H1 (cell line): Measurements from ENCODE around the gene PANX2. TPM values are rescaled to one million over a fixed set of nuclear protein-coding genes. Genes with fewer than 3 reads are reported as not detected.

Experiments
- CTCF ChIA-PET: fragments of 300-600 bp; sonication (Branson Sonifier 250); formaldehyde crosslinking; loops from one replicate; lab custom pipeline; 2021; ENCODE audit not compliant: partially characterized antibody; lab: Charles Lee
- POLR2A ChIA-PET: fragments of 300-600 bp; sonication (Branson Sonifier 250); formaldehyde crosslinking; loops from one replicate; lab custom pipeline; 2021; ENCODE audit warnings: inconsistent platforms; ENCODE audit not compliant: partially characterized antibody; lab: Charles Lee
- DNase-seq, 2 experiments: peaks; one replicate each; pipeline versions ENCODE4 v3.0.0 to v3.0.0-alpha.2; 2010 to 2022; ENCODE audit warnings: low spot score in 2 of 2, low read depth in 1 of 2, mixed read lengths in 1 of 2
- FAIRE-seq: peaks from 2 replicates; lab custom pipeline; 2011; peaks lifted over from hg19 to GRCh38; lab: Jason Lieb, UNC
- H2AFZ ChIP-seq: 2 replicates; pipeline ENCODE4 v1.8.1; 2012; ENCODE audit warnings: low read length, inconsistent platforms
- H2AK5ac ChIP-seq: 2 replicates; pipeline ENCODE4 v1.6.1; 2013; ENCODE audit warnings: low read depth, low read length
- H2BK120ac ChIP-seq: replicated peaks from 2 replicates; pipeline ENCODE3; 2013; ENCODE audit warnings: low read depth, low read length, inconsistent platforms
- H2BK12ac ChIP-seq: 2 replicates; pipeline ENCODE4 v1.6.1; 2013; ENCODE audit warnings: low read depth, low read length
- H2BK15ac ChIP-seq: 2 replicates; pipeline ENCODE4 v1.6.1; 2013; ENCODE audit warnings: low read length
- H2BK20ac ChIP-seq: 2 replicates; pipeline ENCODE4 v1.6.1; 2013; ENCODE audit warnings: low read length
- H2BK5ac ChIP-seq: 2 replicates; pipeline ENCODE4 v1.6.1; 2013; ENCODE audit warnings: low read depth, low read length
- H3K14ac ChIP-seq: 2 replicates; pipeline ENCODE4 v1.6.1; 2013; ENCODE audit warnings: inconsistent platforms; ENCODE audit not compliant: insufficient read length
- H3K18ac ChIP-seq: 2 replicates; pipeline ENCODE4 v1.6.1; 2013; ENCODE audit warnings: low read length; ENCODE audit errors: extremely low read depth
- H3K23ac ChIP-seq: 2 replicates; pipeline ENCODE4 v1.6.1; 2013; ENCODE audit warnings: inconsistent platforms; ENCODE audit not compliant: insufficient read length
- H3K23me2 ChIP-seq: 2 replicates; pipeline ENCODE4 v1.6.1; 2013; ENCODE audit warnings: low read depth, low read length
- H3K27ac ChIP-seq: 2 replicates; pipeline ENCODE4 v1.6.1; 2011; ENCODE audit warnings: low read depth, low read length, inconsistent platforms
- H3K27me3 ChIP-seq, 4 experiments: replicated peaks in 1 of 4; 1 replicate in 1 of 4; 2 replicates in 3 of 4; pipeline versions ENCODE4 v1.6.1 to v1.8.1; 2011 to 2013; ENCODE audit warnings: low read length in 3 of 4, mild to moderate bottlenecking in 3 of 4, inconsistent platforms in 2 of 4, mixed read lengths in 2 of 4, moderate library complexity in 1 of 4; ENCODE audit not compliant: control insufficient read depth in 3 of 4, insufficient read depth in 3 of 4; ENCODE audit errors: extremely low read depth in 1 of 4
- H3K36me3 ChIP-seq, 4 experiments: 2 replicates each; pipeline versions ENCODE4 v1.6.1 to v1.8.1; 2011 to 2013; ENCODE audit warnings: mild to moderate bottlenecking in 4 of 4, low read length in 3 of 4, moderate library complexity in 2 of 4, control low read depth in 1 of 4, inconsistent platforms in 1 of 4; ENCODE audit not compliant: insufficient read depth in 4 of 4, control insufficient read depth in 2 of 4
- H3K4ac ChIP-seq: replicated peaks from 2 replicates; pipeline ENCODE3; 2013; ENCODE audit warnings: low read length, low read depth, mixed read lengths, inconsistent platforms; ENCODE audit not compliant: insufficient read length
- H3K4me1 ChIP-seq, 4 experiments: replicated peaks in 1 of 4; 1 replicate in 1 of 4; 2 replicates in 3 of 4; pipeline versions ENCODE4 v1.6.1 to v1.8.1; 2011 to 2013; ENCODE audit warnings: low read length in 3 of 4, inconsistent platforms in 2 of 4, mixed read lengths in 1 of 4; ENCODE audit not compliant: insufficient read depth in 4 of 4, control insufficient read depth in 3 of 4
- H3K4me2 ChIP-seq, 2 experiments: 2 replicates each; pipeline versions ENCODE4 v1.6.1 to v1.8.1; 2011 to 2013; ENCODE audit warnings: low read depth in 2 of 2, low read length in 2 of 2, control low read depth in 1 of 2, inconsistent platforms in 1 of 2, mild to moderate bottlenecking in 1 of 2; ENCODE audit not compliant: insufficient read depth in 1 of 2
- H3K4me3 ChIP-seq, 4 experiments: fragments of 200-600, 300-600 bp in 1 of 4; sonication (generic), shearing (Covaris generic), sonication (Bioruptor Twin) in 1 of 4; 2 replicates each; pipeline versions ENCODE4 v1.5.1 to v1.8.1; 2011 to 2016; ENCODE audit warnings: low read length in 4 of 4, low read depth in 3 of 4, control low read depth in 2 of 4, inconsistent platforms in 2 of 4, mild to moderate bottlenecking in 2 of 4, mixed read lengths in 1 of 4, moderate library complexity in 1 of 4; ENCODE audit not compliant: insufficient read depth in 2 of 4; ENCODE audit errors: extremely low read depth in 1 of 4
- H3K56ac ChIP-seq: replicated peaks from 2 replicates; pipeline ENCODE3; 2013; ENCODE audit warnings: low read depth, mild to moderate bottlenecking, mixed read lengths, low read length, inconsistent platforms; ENCODE audit not compliant: insufficient read length
- H3K79me1 ChIP-seq: 2 replicates; pipeline ENCODE4 v1.6.1; 2013; ENCODE audit warnings: low read depth, low read length, control low read depth
- H3K79me2 ChIP-seq, 2 experiments: 2 replicates each; pipeline versions ENCODE4 v1.6.1 to v1.8.1; 2012 to 2013; ENCODE audit warnings: low read length in 2 of 2, mild to moderate bottlenecking in 2 of 2, inconsistent platforms in 1 of 2; ENCODE audit not compliant: insufficient read depth in 2 of 2, control insufficient read depth in 1 of 2
- H3K9ac ChIP-seq, 4 experiments: replicated peaks in 1 of 4; 1 replicate in 1 of 4; 2 replicates in 3 of 4; pipeline versions ENCODE4 v1.6.1 to v1.8.1; 2011 to 2013; ENCODE audit warnings: low read depth in 3 of 4, low read length in 3 of 4, control low read depth in 2 of 4, mild to moderate bottlenecking in 2 of 4, moderate library complexity in 2 of 4, inconsistent platforms in 1 of 4; ENCODE audit errors: extremely low read depth in 1 of 4
- H3K9me3 ChIP-seq, 2 experiments: 2 replicates each; pipeline versions ENCODE4 v1.6.1 to v1.8.1; 2012 to 2013; ENCODE audit warnings: mild to moderate bottlenecking in 2 of 2, moderate library complexity in 2 of 2, control low read depth in 1 of 2, inconsistent platforms in 1 of 2, low read depth in 1 of 2, low read length in 1 of 2, mixed read lengths in 1 of 2; ENCODE audit not compliant: insufficient read depth in 2 of 2
- H4K20me1 ChIP-seq, 2 experiments: replicated peaks in 1 of 2; 2 replicates each; pipeline versions ENCODE3 to v1.8.1; 2011 to 2013; ENCODE audit warnings: inconsistent platforms in 2 of 2, low read length in 2 of 2, mild to moderate bottlenecking in 1 of 2; ENCODE audit not compliant: insufficient read depth in 2 of 2, control insufficient read depth in 1 of 2
- H4K5ac ChIP-seq: 2 replicates; pipeline ENCODE4 v1.6.1; 2013; ENCODE audit warnings: low read length, low read depth, mixed read lengths, inconsistent platforms; ENCODE audit not compliant: insufficient read length
- H4K8ac ChIP-seq: 2 replicates; pipeline ENCODE4 v1.8.0; 2013; ENCODE audit warnings: mild to moderate bottlenecking, moderate library complexity, low read length, inconsistent platforms; ENCODE audit not compliant: insufficient read depth; ENCODE audit errors: extremely low read depth
- H4K91ac ChIP-seq: replicated peaks from 2 replicates; pipeline ENCODE3; 2013; ENCODE audit warnings: low read length, mixed read lengths, inconsistent platforms; ENCODE audit not compliant: insufficient read length
- ASH2L ChIP-seq: fragments of 200-600, 300-600 bp; sonication (generic); IDR thresholded peaks from one replicate; pipeline ENCODE4 v1.7.1; 2017; ENCODE audit warnings: low read length
- BCL11A ChIP-seq, 2 experiments: IDR thresholded peaks; one replicate each; pipeline ENCODE4 v1.6.1; 2011; ENCODE audit warnings: low read depth in 2 of 2, low read length in 2 of 2, mild to moderate bottlenecking in 2 of 2
- CBX5 ChIP-seq: fragments of 300-800, 300-1000 bp; sonication (generic); IDR thresholded peaks from 2 replicates; pipeline ENCODE4 v1.7.1; 2016; ENCODE audit warnings: antibody characterized with exemption, low read length, low read depth
- CHD2 ChIP-seq: IDR thresholded peaks from 2 replicates; pipeline ENCODE4 v1.6.1; 2012; ENCODE audit warnings: low read length, improper control_type of control experiment
- FOSL1 ChIP-seq: IDR thresholded peaks from 2 replicates; pipeline ENCODE4 v1.6.1; 2011; ENCODE audit warnings: mild to moderate bottlenecking, low read depth, low read length, moderate library complexity; ENCODE audit not compliant: insufficient read depth
- HDAC6 ChIP-seq: IDR thresholded peaks from one replicate; pipeline ENCODE4 v1.7.1; 2012; ENCODE audit warnings: low read depth, mild to moderate bottlenecking, inconsistent platforms, low read length, moderate library complexity
- KDM1A ChIP-seq: fragments of 200-600, 300-600 bp; sonication (generic); IDR thresholded peaks from 2 replicates; pipeline ENCODE4 v1.7.1; 2016; ENCODE audit warnings: mild to moderate bottlenecking, low read length, borderline replicate concordance
- KDM5A ChIP-seq: fragments of 200-600 bp; IDR thresholded peaks from 2 replicates; pipeline ENCODE4 v1.7.1; 2012; ENCODE audit warnings: mild to moderate bottlenecking, low read length, inconsistent platforms, mixed read lengths
- MAFK ChIP-seq: IDR thresholded peaks from 2 replicates; pipeline ENCODE4 v1.6.1; 2012; ENCODE audit warnings: low read depth, mild to moderate bottlenecking, improper control_type of control experiment, low read length
- NANOG ChIP-seq: IDR thresholded peaks from 2 replicates; pipeline ENCODE4 v1.6.1; 2011; ENCODE audit warnings: low read length, low read depth, mild to moderate bottlenecking, inconsistent platforms; ENCODE audit not compliant: insufficient read depth, poor library complexity, severe bottlenecking
- POLR2A ChIP-seq, 2 experiments: IDR thresholded peaks; 1 replicate in 1 of 2; 2 replicates in 1 of 2; pipeline ENCODE4 v1.6.1; 2011; ENCODE audit warnings: low read depth in 2 of 2, low read length in 2 of 2, mild to moderate bottlenecking in 2 of 2; ENCODE audit errors: control extremely low read depth in 1 of 2
- POLR2AphosphoS5 ChIP-seq: IDR thresholded peaks from 2 replicates; pipeline ENCODE4 v1.6.1; 2011; ENCODE audit warnings: low read depth, low read length
- SIX5 ChIP-seq: IDR thresholded peaks from 2 replicates; pipeline ENCODE4 v1.6.1; 2011; ENCODE audit warnings: mild to moderate bottlenecking, low read depth, low read length
- YY1 ChIP-seq: IDR thresholded peaks from 2 replicates; pipeline ENCODE4 v1.6.1; 2011; ENCODE audit warnings: low read depth, mild to moderate bottlenecking, low read length
- WGBS, 2 experiments: shearing (Covaris generic) in 1 of 2; methylation state at CpG; one replicate each; pipeline versions ENCODE4 v1.1.6 to v1.1.7; 2013 to 2015; ENCODE audit warnings: low lambda C conversion rate in 2 of 2, mixed read lengths in 2 of 2, inconsistent platforms in 1 of 2, low coverage in 1 of 2, missing lambda C conversion rate in 1 of 2; ENCODE audit not compliant: insufficient replicate concordance in 2 of 2, insufficient coverage in 1 of 2, insufficient read length in 1 of 2; ENCODE audit errors: extremely low coverage in 1 of 2, missing lambda C conversion rate in 1 of 2; 5-methylcytosine and 5-hydroxymethylcytosine counted together
- polyA plus RNA-seq, 7 experiments: library from polyadenylated mRNA; depleted of rRNA in 3 of 7; stranded (reverse) in 5 of 7; unstranded in 2 of 7; fragments of >200 nt in 5 of 7; fragments of 200-250 nt in 2 of 7; gene quantifications; 1 replicate in 5 of 7; 2 replicates in 1 of 7; 4 replicates in 1 of 7; pipeline versions ENCODE4 v1.2.1 to v1.2.3, GENCODE V29; 2011 to 2013; ENCODE audit warnings: missing spikeins in 2 of 7, mixed read lengths in 2 of 7
- total RNA-seq: library from RNA; stranded (reverse); fragmentation: NEBNext Ultra II Directional; extraction: Animal tissue kit (Norgen Biotek cat#: 25700); gene quantifications from 2 replicates; pipeline ENCODE4 v1.2.1, GENCODE V29; 2021

The PANX2 gene
- total and polyA plus RNA-seq, 2 of the 8 experiments (the other 6 are each of a cell fraction or from before 2014, with no cell fraction given) = 3.5 to 5.0 TPM

DNA sequence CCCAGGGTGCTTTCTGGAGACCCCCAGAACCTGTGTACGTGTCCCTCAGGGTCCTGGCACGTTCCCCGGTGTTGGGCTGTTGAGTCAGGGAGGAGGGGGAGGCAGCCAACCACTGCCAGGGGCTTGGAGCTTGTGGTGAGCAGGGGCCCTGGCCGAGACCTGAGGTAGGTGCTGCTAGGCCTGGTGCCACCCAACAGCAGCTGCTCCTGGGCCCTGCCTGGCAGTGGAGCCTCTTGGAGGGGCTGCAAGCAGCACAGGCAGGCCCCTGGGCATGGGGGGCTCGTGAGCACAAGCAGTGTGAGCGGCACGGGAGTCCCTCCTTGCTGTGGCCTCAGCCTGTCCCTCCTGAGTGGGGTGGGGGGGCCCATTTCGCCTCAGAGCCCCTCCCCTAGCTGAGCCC, 23.1 kb downstream of the PANX2 start:
- Histone ChIP-seq H4K5ac (no peak overlapping the region), H2BK15ac (no peak overlapping the region), H4K8ac (no peak overlapping the region), H3K14ac (no peak overlapping the region), H3K9ac (no peak overlapping the region), H3K9me3 (no peaks in the 10 kb centered on the region), H3K4me1 (peaks cover 0 to 20% (median 7%) of the 10 kb centered on the region in 4 experiments; a peak in 5 of 7 replicates), H3K4me2 (no peak overlapping the region), H3K4ac (no peak overlapping the region), H3K4me3 (no peak overlapping the region), H3K23me2 (no peaks in the 10 kb centered on the region; the same call in 1 of the 2 replicates), H2BK12ac (no peak overlapping the region), H3K27me3 (no peaks in the 10 kb centered on the region), H4K91ac (no peak overlapping the region), H2AK5ac (no peak overlapping the region), H3K23ac (no peak overlapping the region), H2BK120ac (no peak overlapping the region), H3K27ac (no peak overlapping the region), H3K56ac (no peak overlapping the region), H3K79me2 (peaks cover 0 to 19% of the 10 kb centered on the region in 2 experiments; a peak in 1 of 4 replicates), H2BK5ac (no peak overlapping the region), H3K79me1 (peaks cover 12% of the 10 kb centered on the region), H3K36me3 (peaks cover 6 to 31% (median 9%) of the 10 kb centered on the region in 4 experiments; a peak in 5 of 8 replicates), H3K18ac (no peak overlapping the region), H2BK20ac (no peak overlapping the region), H2AFZ (no peak overlapping the region), H4K20me1 (peaks cover 21 to 30% of the 10 kb centered on the region in 2 experiments)
- DNase-seq (no peak), FAIRE-seq (no peak)
- 88% methylated on average over 7 of the region's 8 CpGs; no CpG with 5 or more reads in 1 of the 2 experiments for WGBS, 2 experiments
- CTCF ChIA-PET = interaction anchor here (0.8 to 1.0 kb wide), 2 partner anchors 9 to 45 kb away, joined by 3 to 4 read pairs; no protein-coding TSS in a partner anchor
- POLR2A ChIA-PET = interaction anchor here (2.5 kb wide), 1 partner anchor 9 kb away, joined by 8 read pairs; no protein-coding TSS in a partner anchor
- TF ChIP-seq HDAC6 (no peak), CBX5 (no peak), KDM1A (no peak), ASH2L (no peak), POLR2AphosphoS5 (no peak), SIX5 (no peak), BCL11A (IDR thresholded peaks at IDR 0.05; ENCODE audit: low read depth in 2 of 2, low read length in 2 of 2) (no peak), FOSL1 (no peak), POLR2A (IDR thresholded peaks at IDR 0.05; ENCODE audit: control extremely low read depth in 1 of 2, low read depth in 2 of 2, low read length in 2 of 2) (no peak), KDM5A (no peak), CHD2 (no peak), YY1 (no peak), NANOG (no peak), MAFK (no peak)
